HEK293 (cell line): ENCODE data around the gene NHP2.

Experiments used
- CTCF ChIA-PET: fragments of 350-600 bp; formaldehyde crosslinking; extraction: SDS; loops from one replicate; lab custom pipeline; 2021; ENCODE audit warnings: antibody characterized with exemption; lab: Yijun Ruan, JAX
- POLR2A ChIA-PET: fragments of 300-600 bp; formaldehyde crosslinking; extraction: SDS; loops from one replicate; lab custom pipeline; 2020; ENCODE audit warnings: antibody characterized with exemption, inconsistent platforms; lab: Yijun Ruan, JAX
- H3K27ac ChIP-seq: fragments of 200-500 bp; sonication (Bioruptor generic); 2 replicates; pipeline ENCODE4 v1.5.1; 2014; ENCODE audit warnings: low read depth, low read length, control low read depth, inconsistent platforms; ENCODE audit errors: extremely low read depth
- H3K36me3 ChIP-seq, 2 experiments: fragments of 200-500 bp in 1 of 2; sonication (Bioruptor generic) in 1 of 2; 1 replicate in 1 of 2; 2 replicates in 1 of 2; pipeline ENCODE4 v1.5.1; 2014 to 2017; ENCODE audit warnings: inconsistent platforms in 2 of 2, low read length in 2 of 2; ENCODE audit not compliant: control insufficient read depth in 2 of 2, insufficient read depth in 1 of 2
- H3K4me1 ChIP-seq: fragments of 200-500 bp; sonication (Bioruptor generic); 2 replicates; pipeline ENCODE4 v1.5.1; 2014; ENCODE audit warnings: mild to moderate bottlenecking, low read length, inconsistent platforms; ENCODE audit not compliant: control insufficient read depth, insufficient read depth
- H3K4me3 ChIP-seq: 2 replicates; pipeline ENCODE4 v1.5.1; 2011; ENCODE audit warnings: low read depth, mild to moderate bottlenecking, control low read depth, low read length, moderate library complexity
- H3K9me3 ChIP-seq: fragments of 200-500 bp; sonication (Bioruptor generic); 2 replicates; pipeline ENCODE4 v1.5.1; 2014; ENCODE audit warnings: low read depth, low read length, inconsistent platforms; ENCODE audit not compliant: control insufficient read depth, insufficient read depth
- BCL11A ChIP-seq: fragments of 450-650 bp; formaldehyde crosslinking; IDR thresholded peaks from 2 replicates; pipeline ENCODE4 v1.5.1; 2016; ENCODE audit warnings: low read depth, missing biosample characterization, missing genetic modification characterization
- BCL6B ChIP-seq: fragments of 450-650 bp; formaldehyde crosslinking; IDR thresholded peaks from 2 replicates; pipeline ENCODE4 v1.5.1; 2017; ENCODE audit warnings: missing biosample characterization, missing genetic modification characterization
- CTCF ChIP-seq: fragments of 450-650 bp; formaldehyde crosslinking; IDR thresholded peaks from 2 replicates; pipeline ENCODE4 v1.5.1; 2016; ENCODE audit warnings: missing biosample characterization, missing genetic modification characterization
- KLF8 ChIP-seq: fragments of 450-650 bp; formaldehyde crosslinking; IDR thresholded peaks from 2 replicates; pipeline ENCODE4 v1.5.1; 2016; ENCODE audit warnings: missing biosample characterization, missing genetic modification characterization
- PRDM1 ChIP-seq: fragments of 450-650 bp; formaldehyde crosslinking; IDR thresholded peaks from 2 replicates; pipeline ENCODE4; 2016; ENCODE audit warnings: missing biosample characterization, missing genetic modification characterization
- RBAK ChIP-seq: fragments of 450-650 bp; formaldehyde crosslinking; IDR thresholded peaks from 2 replicates; pipeline ENCODE4 v1.5.1; 2016; ENCODE audit warnings: missing biosample characterization, missing genetic modification characterization
- YY1 ChIP-seq: fragments of 450-650 bp; formaldehyde crosslinking; IDR thresholded peaks from 2 replicates; pipeline ENCODE4 v1.5.1; 2018; ENCODE audit warnings: missing biosample characterization, missing genetic modification characterization
- ZBTB20 ChIP-seq: fragments of 450-650 bp; formaldehyde crosslinking; IDR thresholded peaks from 2 replicates; pipeline ENCODE4 v1.5.1; 2016; ENCODE audit warnings: missing biosample characterization, missing genetic modification characterization
- ZEB2 ChIP-seq: fragments of 450-650 bp; formaldehyde crosslinking; IDR thresholded peaks from 2 replicates; pipeline ENCODE4 v1.5.1; 2016; ENCODE audit warnings: missing biosample characterization, missing genetic modification characterization
- ZFP37 ChIP-seq: fragments of 450-650 bp; formaldehyde crosslinking; IDR thresholded peaks from 2 replicates; pipeline ENCODE4 v1.5.1; 2016; ENCODE audit warnings: missing biosample characterization, missing genetic modification characterization
- ZFP69B ChIP-seq: fragments of 450-650 bp; formaldehyde crosslinking; IDR thresholded peaks from 2 replicates; pipeline ENCODE4 v1.5.1; 2016; ENCODE audit warnings: missing biosample characterization, missing genetic modification characterization
- ZNF138 ChIP-seq: fragments of 450-650 bp; formaldehyde crosslinking; IDR thresholded peaks from 2 replicates; pipeline ENCODE4 v1.5.1; 2016; ENCODE audit warnings: missing biosample characterization, missing genetic modification characterization, borderline replicate concordance
- ZNF146 ChIP-seq: fragments of 450-650 bp; formaldehyde crosslinking; IDR thresholded peaks from 2 replicates; pipeline ENCODE4 v1.5.1; 2016; ENCODE audit warnings: missing biosample characterization, missing genetic modification characterization
- ZNF248 ChIP-seq: fragments of 450-650 bp; formaldehyde crosslinking; IDR thresholded peaks from 2 replicates; pipeline ENCODE4 v1.5.1; 2017; ENCODE audit warnings: missing biosample characterization, missing genetic modification characterization
- ZNF324 ChIP-seq: fragments of 450-650 bp; formaldehyde crosslinking; IDR thresholded peaks from 2 replicates; pipeline ENCODE4 v1.5.1; 2016; ENCODE audit warnings: missing biosample characterization, missing genetic modification characterization
- ZNF423 ChIP-seq: fragments of 450-650 bp; formaldehyde crosslinking; IDR thresholded peaks from 2 replicates; pipeline ENCODE4 v1.5.1; 2016; ENCODE audit warnings: missing biosample characterization, missing genetic modification characterization
- ZNF585B ChIP-seq: fragments of 450-650 bp; formaldehyde crosslinking; IDR thresholded peaks from 2 replicates; pipeline ENCODE4 v1.5.1; 2016; ENCODE audit warnings: missing biosample characterization, missing genetic modification characterization
- ZNF596 ChIP-seq: fragments of 450-650 bp; IDR thresholded peaks from 2 replicates; pipeline ENCODE4 v1.5.0; 2018; ENCODE audit warnings: missing biosample characterization, mild to moderate bottlenecking, missing genetic modification characterization, moderate library complexity
- ZNF629 ChIP-seq: fragments of 450-650 bp; formaldehyde crosslinking; IDR thresholded peaks from 2 replicates; pipeline ENCODE4 v1.5.1; 2017; ENCODE audit warnings: missing biosample characterization, missing genetic modification characterization
- ZNF701 ChIP-seq: fragments of 450-650 bp; formaldehyde crosslinking; IDR thresholded peaks from 2 replicates; pipeline ENCODE4 v1.5.1; 2016; ENCODE audit warnings: missing biosample characterization, missing genetic modification characterization
- ZNF76 ChIP-seq: fragments of 450-650 bp; formaldehyde crosslinking; IDR thresholded peaks from 2 replicates; pipeline ENCODE4; 2016; ENCODE audit warnings: low read depth, missing biosample characterization, missing genetic modification characterization, borderline replicate concordance
- ZNF830 ChIP-seq: fragments of 450-650 bp; IDR thresholded peaks from 2 replicates; pipeline ENCODE4 v1.5.0; 2018; ENCODE audit warnings: missing biosample characterization, missing genetic modification characterization, low read depth, mild to moderate bottlenecking, moderate library complexity
- ZSCAN18 ChIP-seq: fragments of 450-650 bp; formaldehyde crosslinking; IDR thresholded peaks from 2 replicates; pipeline ENCODE4 v1.5.1; 2016; ENCODE audit warnings: missing biosample characterization, missing genetic modification characterization

The NHP2 gene

GRCh38 chr5:178142642-178143041, 11.0 kb downstream of the NHP2 start:
- ChIA-PET POLR2A (interaction anchor here (1.5 to 2.1 kb wide), 2 partner anchors 11 to 66 kb away, joined by 3 to 8 read pairs; partner anchors contain the start of gene NHP2), CTCF (interaction anchor here (13.3 kb wide), 1 partner anchor 67 kb away, joined by 204 read pairs; no protein-coding TSS in a partner anchor)
- no peak for TF ChIP-seq ZSCAN18 (tag by site-specific recombination)
- Histone ChIP-seq H3K4me3 (no peak overlapping the region), H3K9me3 (no peaks in the 10 kb centered on the region), H3K27ac (no peak overlapping the region), H3K36me3 (peaks cover 53 to 85% of the 10 kb centered on the region in 2 experiments), H3K4me1 (no peaks in the 10 kb centered on the region)

GRCh38 chr5:178141550-178141949, 12.1 kb downstream of the NHP2 start:
- no peaks in the 10 kb centered on the region for H3K4me1 ChIP-seq
- TF ChIP-seq ZFP69B (tag by site-specific recombination): no peak
- no peak for TF ChIP-seq ZFP37 (tag by site-specific recombination)
- no peak for TF ChIP-seq ZNF596 (tag by site-specific recombination)
- TF ChIP-seq ZNF138 (tag by site-specific recombination): no peak
- TF ChIP-seq ZBTB20 (tag by site-specific recombination): no peak
- no peak for TF ChIP-seq ZNF76 (tag by site-specific recombination)
- TF ChIP-seq ZNF248: no peak
- no peak for TF ChIP-seq YY1 (tag by site-specific recombination)
- TF ChIP-seq CTCF (tag by site-specific recombination): no peak
- no peak for TF ChIP-seq RBAK (tag by site-specific recombination)
- CTCF ChIA-PET: interaction anchor here (1.1 to 2.3 kb wide), 2 partner anchors 21 to 65 kb away, joined by 6 to 14 read pairs; no protein-coding TSS in a partner anchor
- no peak overlapping the region for H3K27ac ChIP-seq
- peaks cover 59 to 84% of the 10 kb centered on the region in 2 experiments for H3K36me3 ChIP-seq
- H3K9me3 ChIP-seq: no peaks in the 10 kb centered on the region
- H3K4me3 ChIP-seq: no peak overlapping the region
- POLR2A ChIA-PET: interaction anchor here (1.0 kb wide), 2 partner anchors 12 to 62 kb away, joined by 3 to 4 read pairs; partner anchors contain the start of gene NHP2

GRCh38 chr5:178137991-178138390, 15.7 kb downstream of the NHP2 start:
- H3K4me3 ChIP-seq: no peak overlapping the region
- H3K36me3 ChIP-seq: peaks cover 55 to 80% of the 10 kb centered on the region in 2 experiments
- H3K4me1 ChIP-seq: no peaks in the 10 kb centered on the region
- CTCF ChIA-PET: interaction anchor here (0.7 to 3.3 kb wide), 3 partner anchors 8 to 17 kb away, joined by 4 to 18 read pairs (median 13); no protein-coding TSS in a partner anchor
- no peak overlapping the region for H3K27ac ChIP-seq
- no peaks in the 10 kb centered on the region for H3K9me3 ChIP-seq
- POLR2A ChIA-PET: interaction anchor here (0.6 to 1.4 kb wide), 5 partner anchors 9 to 25 kb away, joined by 3 to 4 read pairs (median 3); partner anchors contain the start of genes N4BP3 and NHP2
- TF ChIP-seq ZNF423 (no peak), ZFP69B (tag by site-specific recombination) (no peak), KLF8 (tag by site-specific recombination) (no peak), ZNF629 (tag by site-specific recombination) (no peak), BCL6B (tag by site-specific recombination) (no peak), ZNF76 (tag by site-specific recombination) (no peak), ZNF830 (tag by site-specific recombination) (no peak), ZEB2 (no peak), ZNF585B (tag by site-specific recombination) (no peak), PRDM1 (no peak), ZNF324 (tag by site-specific recombination) (no peak), ZNF701 (tag by site-specific recombination) (no peak), ZNF146 (no peak), BCL11A (tag by site-specific recombination) (no peak)
